HuH-7 (cell line): ENCODE results near the gene NOSIP.

Experiments
- DNase-seq: peaks from one replicate; pipeline ENCODE4 v3.0.0; 2011; ENCODE audit warnings: low spot score

Gene NOSIP

GRCh38 chr19:49506575-49507105 lies 73.7 kb downstream of the NOSIP start:
- peak; percentile 88 for DNase-seq
